GM19452 (cell line): Measurements from ENCODE around the gene PEX10.

ENCODE experiments used
- ATAC-seq: cut with Tn5 transposase; IDR thresholded peaks from one replicate; pipeline ENCODE4 v1.9.1; 2021; ENCODE audit not compliant: unreplicated experiment

Gene PEX10

GRCh38 chr1:2354511-2355372 is 57.6 kb downstream of the PEX10 start:
- ATAC-seq: no peak
